Measurements from ENCODE around the gene MRPL32.

MRPL32 gene

GRCh38 chr7:42952328-42952727 lies 20.2 kb downstream of the MRPL32 start:
- Histone ChIP-seq H3K9ac (ENCODE audit: low read length) (no peak overlapping the region), H3K4me3 (ENCODE audit: low read length) (no peak overlapping the region), H3K9me3 (ENCODE audit: control insufficient read depth, low read depth, low read length) (peaks cover 9% of the 10 kb centered on the region), H3K27ac (ENCODE audit: low read length) (no peak overlapping the region), H3K4me1 (ENCODE audit: control insufficient read depth, low read depth, low read length) (no peaks in the 10 kb centered on the region), H3K27me3 (ENCODE audit: control insufficient read depth, insufficient read depth, low read length) (no peaks in the 10 kb centered on the region), H3K36me3 (ENCODE audit: control insufficient read depth, low read depth, low read length) (no peaks in the 10 kb centered on the region)

- peaks cover 11% of the 10 kb centered on the region for H3K9me3 ChIP-seq (ENCODE audit: control insufficient read depth, low read depth, low read length)
- H3K4me1 ChIP-seq (ENCODE audit: control insufficient read depth, low read depth, low read length): no peaks in the 10 kb centered on the region
- H3K27ac ChIP-seq (ENCODE audit: low read length): no peak overlapping the region
- no peak overlapping the region for H3K4me3 ChIP-seq (ENCODE audit: low read length)
- no peak overlapping the region for H3K9ac ChIP-seq (ENCODE audit: low read length)
- no peaks in the 10 kb centered on the region for H3K27me3 ChIP-seq (ENCODE audit: control insufficient read depth, insufficient read depth, low read length)
- no peaks in the 10 kb centered on the region for H3K36me3 ChIP-seq (ENCODE audit: control insufficient read depth, low read depth, low read length)
Measured at GRCh38 chr7:42953994-42954393, 21.8 kb downstream of the MRPL32 start.

GRCh38 chr7:42956062-42956461 lies 23.9 kb downstream of the MRPL32 start:
- H3K9me3 ChIP-seq (ENCODE audit: control insufficient read depth, low read depth, low read length): peaks cover 17% of the 10 kb centered on the region
- H3K36me3 ChIP-seq (ENCODE audit: control insufficient read depth, low read depth, low read length): no peaks in the 10 kb centered on the region
- H3K4me3 ChIP-seq (ENCODE audit: low read length): no peak overlapping the region
- H3K27me3 ChIP-seq (ENCODE audit: control insufficient read depth, insufficient read depth, low read length): no peaks in the 10 kb centered on the region
- no peak overlapping the region for H3K9ac ChIP-seq (ENCODE audit: low read length)
- no peaks in the 10 kb centered on the region for H3K4me1 ChIP-seq (ENCODE audit: control insufficient read depth, low read depth, low read length)
- H3K27ac ChIP-seq (ENCODE audit: low read length): no peak overlapping the region

GRCh38 chr7:42959549-42959948 lies 27.4 kb downstream of the MRPL32 start:
- no peak overlapping the region for H3K27ac ChIP-seq (ENCODE audit: low read length)
- peaks cover 17% of the 10 kb centered on the region for H3K9me3 ChIP-seq (ENCODE audit: control insufficient read depth, low read depth, low read length)
- no peak overlapping the region for H3K9ac ChIP-seq (ENCODE audit: low read length)
- no peaks in the 10 kb centered on the region for H3K4me1 ChIP-seq (ENCODE audit: control insufficient read depth, low read depth, low read length)
- H3K36me3 ChIP-seq (ENCODE audit: control insufficient read depth, low read depth, low read length): no peaks in the 10 kb centered on the region
- no peak overlapping the region for H3K4me3 ChIP-seq (ENCODE audit: low read length)
- no peaks in the 10 kb centered on the region for H3K27me3 ChIP-seq (ENCODE audit: control insufficient read depth, insufficient read depth, low read length)

- Histone ChIP-seq H3K36me3 (ENCODE audit: control insufficient read depth, low read depth, low read length) (no peaks in the 10 kb centered on the region), H3K27ac (ENCODE audit: low read length) (no peak overlapping the region), H3K9ac (ENCODE audit: low read length) (no peak overlapping the region), H3K4me1 (ENCODE audit: control insufficient read depth, low read depth, low read length) (peaks cover 8% of the 10 kb centered on the region), H3K27me3 (ENCODE audit: control insufficient read depth, insufficient read depth, low read length) (no peaks in the 10 kb centered on the region), H3K9me3 (ENCODE audit: control insufficient read depth, low read depth, low read length) (peaks cover 13% of the 10 kb centered on the region), H3K4me3 (ENCODE audit: low read length) (no peak overlapping the region)
Measured at GRCh38 chr7:42960762-42961161, 28.6 kb downstream of the MRPL32 start.

- no peaks in the 10 kb centered on the region for H3K27me3 ChIP-seq (ENCODE audit: control insufficient read depth, insufficient read depth, low read length)
- H3K27ac ChIP-seq (ENCODE audit: low read length): no peak overlapping the region
- peaks cover 8% of the 10 kb centered on the region for H3K4me1 ChIP-seq (ENCODE audit: control insufficient read depth, low read depth, low read length)
- no peaks in the 10 kb centered on the region for H3K36me3 ChIP-seq (ENCODE audit: control insufficient read depth, low read depth, low read length)
- H3K9me3 ChIP-seq (ENCODE audit: control insufficient read depth, low read depth, low read length): peaks cover 12% of the 10 kb centered on the region
- H3K4me3 ChIP-seq (ENCODE audit: low read length): no peak overlapping the region
- no peak overlapping the region for H3K9ac ChIP-seq (ENCODE audit: low read length)
Measured at GRCh38 chr7:42961170-42961569, 29.0 kb downstream of the MRPL32 start.

- no peaks in the 10 kb centered on the region for H3K27me3 ChIP-seq (ENCODE audit: control insufficient read depth, insufficient read depth, low read length)
- peaks cover 8% of the 10 kb centered on the region for H3K4me1 ChIP-seq (ENCODE audit: control insufficient read depth, low read depth, low read length)
- no peak overlapping the region for H3K27ac ChIP-seq (ENCODE audit: low read length)
- no peaks in the 10 kb centered on the region for H3K36me3 ChIP-seq (ENCODE audit: control insufficient read depth, low read depth, low read length)
- peaks cover 5% of the 10 kb centered on the region for H3K9me3 ChIP-seq (ENCODE audit: control insufficient read depth, low read depth, low read length)
- H3K9ac ChIP-seq (ENCODE audit: low read length): no peak overlapping the region
- H3K4me3 ChIP-seq (ENCODE audit: low read length): no peak overlapping the region
Measured at GRCh38 chr7:42964293-42964692, 32.1 kb downstream of the MRPL32 start.

- no peak overlapping the region for H3K4me3 ChIP-seq (ENCODE audit: low read length)
- peaks cover 8% of the 10 kb centered on the region for H3K4me1 ChIP-seq (ENCODE audit: control insufficient read depth, low read depth, low read length)
- H3K9ac ChIP-seq (ENCODE audit: low read length): no peak overlapping the region
- H3K36me3 ChIP-seq (ENCODE audit: control insufficient read depth, low read depth, low read length): no peaks in the 10 kb centered on the region
- H3K27me3 ChIP-seq (ENCODE audit: control insufficient read depth, insufficient read depth, low read length): no peaks in the 10 kb centered on the region
- no peaks in the 10 kb centered on the region for H3K9me3 ChIP-seq (ENCODE audit: control insufficient read depth, low read depth, low read length)
- no peak overlapping the region for H3K27ac ChIP-seq (ENCODE audit: low read length)
Measured at GRCh38 chr7:42964849-42965805, 33.0 kb downstream of the MRPL32 start.

- Histone ChIP-seq H3K9ac (ENCODE audit: low read length) (no peak overlapping the region), H3K27ac (ENCODE audit: low read length) (no peak overlapping the region), H3K4me3 (ENCODE audit: low read length) (no peak overlapping the region), H3K27me3 (ENCODE audit: control insufficient read depth, insufficient read depth, low read length) (no peaks in the 10 kb centered on the region), H3K9me3 (ENCODE audit: control insufficient read depth, low read depth, low read length) (no peaks in the 10 kb centered on the region), H3K4me1 (ENCODE audit: control insufficient read depth, low read depth, low read length) (peaks cover 8% of the 10 kb centered on the region), H3K36me3 (ENCODE audit: control insufficient read depth, low read depth, low read length) (no peaks in the 10 kb centered on the region)
Measured at GRCh38 chr7:42967391-42967790, 35.2 kb downstream of the MRPL32 start.

GRCh38 chr7:42972699-42973500 lies 40.7 kb downstream of the MRPL32 start:
- H3K4me1 ChIP-seq (ENCODE audit: control insufficient read depth, low read depth, low read length): no peaks in the 10 kb centered on the region
- no peak overlapping the region for H3K27ac ChIP-seq (ENCODE audit: low read length)
- H3K4me3 ChIP-seq (ENCODE audit: low read length): no peak overlapping the region
- no peaks in the 10 kb centered on the region for H3K27me3 ChIP-seq (ENCODE audit: control insufficient read depth, insufficient read depth, low read length)
- H3K36me3 ChIP-seq (ENCODE audit: control insufficient read depth, low read depth, low read length): no peaks in the 10 kb centered on the region
- no peaks in the 10 kb centered on the region for H3K9me3 ChIP-seq (ENCODE audit: control insufficient read depth, low read depth, low read length)
- no peak overlapping the region for H3K9ac ChIP-seq (ENCODE audit: low read length)

- H3K27me3 ChIP-seq (ENCODE audit: control insufficient read depth, insufficient read depth, low read length): no peaks in the 10 kb centered on the region
- H3K27ac ChIP-seq (ENCODE audit: low read length): no peak overlapping the region
- H3K9me3 ChIP-seq (ENCODE audit: control insufficient read depth, low read depth, low read length): no peaks in the 10 kb centered on the region
- H3K4me1 ChIP-seq (ENCODE audit: control insufficient read depth, low read depth, low read length): no peaks in the 10 kb centered on the region
- no peaks in the 10 kb centered on the region for H3K36me3 ChIP-seq (ENCODE audit: control insufficient read depth, low read depth, low read length)
- no peak overlapping the region for H3K4me3 ChIP-seq (ENCODE audit: low read length)
- H3K9ac ChIP-seq (ENCODE audit: low read length): no peak overlapping the region
Measured at GRCh38 chr7:42976371-42976770, 44.2 kb downstream of the MRPL32 start.
